NCI-H128 (cell line): ENCODE data around the gene GOLGA8M.
"Not testable (repeated sequence)": the region's sequence is repeated elsewhere in the genome, so short reads cannot be mapped to it uniquely, and the experiment has no call there.

Experiments
- DNase-seq: peaks from one replicate; lab custom pipeline; 2025; ENCODE audit not compliant: unreplicated experiment; lab: John Stamatoyannopoulos, UW

The GOLGA8M gene

DNA sequence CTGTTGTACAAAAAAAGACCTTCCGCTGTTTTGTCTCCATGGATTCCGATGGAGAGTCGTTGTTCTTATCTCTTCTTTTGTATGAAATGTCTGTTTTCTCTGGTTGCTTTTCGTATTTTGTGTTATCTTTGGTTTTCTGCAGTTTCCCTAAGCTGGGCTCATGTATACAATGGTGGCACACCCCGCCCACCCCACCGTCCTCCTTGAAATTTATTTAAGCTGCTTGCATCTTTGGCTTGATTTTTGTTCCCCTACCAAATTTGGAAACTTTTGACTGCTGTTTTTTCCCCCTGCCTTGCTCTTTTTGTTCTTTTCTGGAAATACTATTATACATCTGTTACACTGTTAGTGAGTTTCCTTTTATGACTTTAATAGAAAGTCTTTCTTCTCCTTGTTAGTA is 47.6 kb downstream of the GOLGA8M start:
- DNase-seq = not testable (repeated sequence)

DNA sequence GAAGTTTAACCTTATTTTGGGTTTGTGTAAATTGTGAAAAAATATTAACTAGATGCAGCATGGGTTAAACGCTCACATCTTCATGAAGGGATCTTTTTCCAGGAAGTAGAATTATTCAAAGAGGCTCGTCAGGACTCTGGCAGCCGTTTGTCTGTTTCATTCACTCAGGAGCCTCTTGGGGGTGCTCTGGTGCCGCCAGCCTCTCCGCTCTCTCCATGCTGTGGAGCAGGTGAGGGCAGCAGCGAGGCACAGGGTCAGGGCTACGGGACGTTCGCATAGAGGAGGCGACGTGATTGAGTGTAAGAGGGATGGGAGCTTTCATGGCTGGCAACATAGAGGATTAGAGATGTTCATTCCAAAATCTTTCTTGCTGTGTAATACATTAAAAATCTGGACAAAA is 48.5 kb downstream of the GOLGA8M start:
- DNase-seq = not testable (repeated sequence)

DNA sequence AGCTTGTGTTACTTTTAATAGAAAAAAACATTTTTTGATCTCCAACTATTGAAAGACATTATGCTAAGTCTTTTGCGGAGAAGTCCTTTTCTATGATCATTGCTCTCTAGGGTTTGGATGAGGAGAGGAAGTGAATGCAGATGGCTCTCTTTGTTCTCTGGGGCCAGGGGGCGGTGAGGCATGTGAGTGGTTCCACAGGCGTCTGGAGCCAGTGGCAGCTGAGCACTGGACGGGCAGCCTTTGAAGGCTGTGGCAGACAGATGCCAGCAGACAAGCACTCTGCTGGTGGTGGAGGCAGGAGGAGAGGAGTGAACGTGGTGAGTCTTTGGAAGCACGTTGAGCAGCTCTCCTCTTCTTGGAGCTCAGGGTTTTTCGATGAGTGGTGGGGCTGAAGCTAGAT is 51.5 kb downstream of the GOLGA8M start:
- not testable (repeated sequence) for DNase-seq

DNA sequence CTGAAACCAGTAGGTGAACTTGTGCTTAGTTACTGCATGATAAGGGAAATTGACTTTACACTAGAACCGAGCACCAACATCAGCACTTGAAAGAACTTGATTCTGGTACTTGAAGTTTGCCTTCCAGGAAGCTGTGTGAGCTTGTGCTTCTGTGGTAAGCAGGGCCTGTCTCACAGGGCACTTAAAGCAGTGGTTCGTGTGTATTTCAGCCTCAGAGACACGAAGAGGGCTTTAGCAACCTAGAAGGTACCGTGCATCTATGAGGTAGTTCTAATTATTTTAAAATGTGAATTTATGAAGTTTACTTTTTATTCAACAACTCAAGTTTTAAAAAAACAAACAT is 56.2 kb downstream of the GOLGA8M start:
- DNase-seq = not testable (repeated sequence)

DNA sequence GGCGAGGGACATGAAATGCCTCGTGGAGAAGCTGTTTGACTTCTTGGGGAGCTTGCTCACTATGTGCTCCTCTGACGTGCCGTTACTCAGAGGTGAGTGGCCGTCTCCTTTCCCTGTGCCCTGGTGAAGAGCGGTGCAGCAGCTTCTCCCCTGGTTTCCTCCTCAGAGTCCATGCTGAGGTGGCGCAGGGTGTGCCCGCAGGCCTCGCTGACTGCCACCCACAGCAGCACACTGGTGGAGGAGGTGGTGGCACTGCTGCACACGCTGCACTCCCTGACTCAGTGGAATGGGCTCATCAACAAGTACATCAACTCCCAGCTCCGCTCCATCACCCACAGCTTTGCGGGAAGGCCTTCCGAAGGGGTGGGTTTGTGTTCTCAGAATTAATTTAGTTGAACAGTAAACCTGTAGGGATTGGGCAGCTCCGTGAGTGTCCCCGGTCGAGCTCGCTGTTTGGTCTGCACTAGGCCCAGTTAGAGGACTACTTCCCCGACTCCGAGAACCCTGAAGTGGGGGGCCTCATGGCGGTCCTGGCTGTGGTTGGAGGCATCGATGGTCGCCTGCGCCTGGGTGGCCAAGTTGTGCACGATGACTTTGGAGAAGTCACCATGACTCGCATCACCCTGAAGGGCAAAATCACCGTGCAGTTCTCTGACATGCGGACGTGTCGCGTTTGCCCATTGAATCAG is 56.7 kb downstream of the GOLGA8M start:
- not testable (repeated sequence) for DNase-seq

DNA sequence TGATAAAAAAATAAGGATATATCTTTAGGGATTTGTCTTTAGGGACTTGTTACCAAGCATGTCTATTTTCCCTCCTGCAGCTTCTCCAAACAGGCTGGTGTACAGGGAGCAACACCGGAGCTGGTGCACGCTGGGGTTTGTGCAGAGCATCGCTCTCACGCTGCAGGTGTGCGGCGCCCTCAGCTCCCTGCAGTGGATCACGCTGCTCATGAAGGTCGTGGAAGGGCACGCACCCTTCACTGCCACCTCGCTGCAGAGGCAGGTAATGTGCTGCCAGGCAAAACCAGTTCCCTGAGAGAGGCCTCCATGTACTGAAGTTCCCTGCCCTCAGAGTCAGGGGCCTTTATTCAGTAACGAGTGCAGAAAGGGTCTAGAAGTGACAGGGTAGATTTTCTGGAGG is 58.0 kb downstream of the GOLGA8M start:
- DNase-seq = not testable (repeated sequence)

DNA sequence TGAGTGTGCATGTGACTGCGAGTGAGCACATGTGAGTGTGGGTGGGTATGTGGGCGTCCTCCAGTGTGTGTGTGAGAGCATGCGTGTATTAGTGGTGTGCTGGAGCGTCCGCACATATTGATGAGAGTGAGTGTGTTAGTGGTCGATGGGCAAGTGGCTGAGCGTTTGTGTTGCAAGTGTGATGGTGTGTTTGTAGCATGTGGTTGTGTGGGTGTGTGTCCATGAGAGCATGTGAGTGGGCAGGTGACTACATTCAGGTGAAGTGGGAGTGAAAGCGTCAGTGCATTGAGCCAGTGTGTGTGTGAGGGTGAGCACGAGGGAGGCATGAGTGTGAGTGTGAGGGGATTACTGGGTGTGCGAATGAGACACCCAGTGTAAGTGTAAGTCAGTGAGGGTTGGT is 59.7 kb downstream of the GOLGA8M start:
- DNase-seq = not testable (repeated sequence)
